GM12873 (cell line): ENCODE data around the gene CDCP1.
A peak's percentile ranks its signal among the peaks of the same experiment; 100 is the strongest.

Experiments used
- TF ChIP-seq, protein P1 (sequence below): IDR thresholded peaks from 2 replicates; pipeline ENCODE4 v1.5.1; 2012; ENCODE audit warnings: low read depth, mild to moderate bottlenecking, moderate library complexity, low read length, control low read depth; ENCODE audit not compliant: insufficient read depth; ENCODE audit errors: missing control alignments

CDCP1 gene

GRCh38 chr3:45079715-45080114, 66.5 kb downstream of the CDCP1 start:
- TF ChIP-seq, protein P1, sequence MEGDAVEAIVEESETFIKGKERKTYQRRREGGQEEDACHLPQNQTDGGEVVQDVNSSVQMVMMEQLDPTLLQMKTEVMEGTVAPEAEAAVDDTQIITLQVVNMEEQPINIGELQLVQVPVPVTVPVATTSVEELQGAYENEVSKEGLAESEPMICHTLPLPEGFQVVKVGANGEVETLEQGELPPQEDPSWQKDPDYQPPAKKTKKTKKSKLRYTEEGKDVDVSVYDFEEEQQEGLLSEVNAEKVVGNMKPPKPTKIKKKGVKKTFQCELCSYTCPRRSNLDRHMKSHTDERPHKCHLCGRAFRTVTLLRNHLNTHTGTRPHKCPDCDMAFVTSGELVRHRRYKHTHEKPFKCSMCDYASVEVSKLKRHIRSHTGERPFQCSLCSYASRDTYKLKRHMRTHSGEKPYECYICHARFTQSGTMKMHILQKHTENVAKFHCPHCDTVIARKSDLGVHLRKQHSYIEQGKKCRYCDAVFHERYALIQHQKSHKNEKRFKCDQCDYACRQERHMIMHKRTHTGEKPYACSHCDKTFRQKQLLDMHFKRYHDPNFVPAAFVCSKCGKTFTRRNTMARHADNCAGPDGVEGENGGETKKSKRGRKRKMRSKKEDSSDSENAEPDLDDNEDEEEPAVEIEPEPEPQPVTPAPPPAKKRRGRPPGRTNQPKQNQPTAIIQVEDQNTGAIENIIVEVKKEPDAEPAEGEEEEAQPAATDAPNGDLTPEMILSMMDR, result no peak

GRCh38 chr3:45078910-45079522, 67.2 kb downstream of the CDCP1 start:
- TF ChIP-seq, protein P1, result peak; percentile 9

DNA sequence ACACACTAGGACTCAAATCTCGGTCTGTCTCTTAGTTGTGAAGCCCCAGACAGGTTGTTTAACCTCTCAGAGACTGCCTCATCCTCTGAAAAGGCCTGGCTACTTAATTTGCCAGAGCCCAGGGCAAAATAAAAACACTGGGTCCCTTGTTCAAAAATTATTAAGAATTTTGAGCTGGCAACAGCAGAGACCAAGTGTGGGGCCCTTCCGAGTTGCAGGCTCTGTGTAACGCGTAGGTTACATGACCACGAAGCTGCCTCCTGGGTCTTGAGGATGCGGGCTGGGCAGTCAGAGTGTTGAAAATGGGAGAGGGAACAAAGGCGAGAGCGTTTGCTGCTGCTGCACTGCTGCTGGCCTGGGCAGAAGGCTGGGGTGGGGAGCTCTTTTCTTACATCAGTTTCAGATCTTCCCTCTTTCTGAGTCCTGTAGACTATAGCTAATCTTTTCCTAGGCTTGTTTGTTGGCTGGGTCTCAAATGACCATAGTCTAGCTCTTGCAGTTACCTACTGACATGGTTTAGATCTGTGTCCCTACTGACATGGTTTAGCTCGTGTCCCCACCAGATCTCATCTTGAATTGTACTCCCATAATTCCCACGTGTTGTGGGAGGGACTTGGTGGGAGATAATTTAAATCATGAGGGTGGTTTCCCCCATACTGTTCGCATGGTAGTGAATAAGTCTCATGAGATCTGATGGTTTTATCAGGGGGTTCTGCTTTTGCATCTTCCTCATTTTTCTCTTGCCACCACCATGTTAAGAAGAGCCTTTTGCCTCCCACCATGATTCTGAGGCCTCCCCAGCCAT, 70.2 kb downstream of the CDCP1 start:
- TF ChIP-seq, protein P1, result no peak

GRCh38 chr3:45071075-45071474, 75.1 kb downstream of the CDCP1 start:
- TF ChIP-seq, protein P1, result no peak

DNA sequence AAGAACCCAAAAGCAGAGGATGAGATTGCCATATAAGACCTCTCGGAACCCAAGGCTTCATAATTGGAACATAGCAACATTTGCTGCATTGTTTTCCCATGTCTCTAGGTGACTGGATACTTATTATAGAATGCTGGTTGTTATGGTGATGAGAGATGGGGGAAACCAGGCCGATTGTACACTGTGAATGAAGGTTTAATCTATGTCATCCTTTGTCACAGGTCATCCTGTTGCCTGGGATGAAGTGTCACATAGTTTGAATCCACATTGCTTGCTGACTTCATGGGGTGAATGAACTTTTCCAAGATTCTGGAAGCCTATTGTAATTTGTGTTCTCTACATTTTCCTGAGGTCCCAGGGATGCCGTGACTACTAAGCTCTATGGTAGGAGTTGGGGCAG, 78.2 kb downstream of the CDCP1 start:
- TF ChIP-seq, protein P1, result no peak

DNA sequence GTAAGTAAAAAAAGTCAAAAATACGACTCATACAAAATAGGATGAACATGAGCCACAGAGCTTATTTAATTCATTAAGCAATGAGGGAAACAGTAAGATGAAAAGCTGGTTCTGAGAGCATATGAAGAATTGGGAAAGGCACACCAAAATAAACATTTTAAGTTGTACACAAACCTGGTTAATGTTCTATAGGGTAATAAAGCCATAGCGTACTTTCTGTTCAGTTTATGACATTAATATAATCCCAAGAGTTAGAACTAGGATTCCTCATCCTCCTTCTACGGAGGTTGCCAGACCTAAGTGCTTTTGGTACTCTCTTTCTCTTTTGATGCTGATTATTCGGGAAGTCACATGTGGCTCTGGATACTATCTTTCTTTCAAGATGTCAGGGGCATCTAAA, 78.7 kb downstream of the CDCP1 start:
- TF ChIP-seq, protein P1, result no peak

GRCh38 chr3:45066109-45066801, 79.9 kb downstream of the CDCP1 start:
- TF ChIP-seq, protein P1, result no peak
